Breast epithelium (tissue), 3 donors: ENCODE results near the gene C1orf50.

ENCODE experiments used
- POLR2A ChIP-seq: fragments of 450-650 bp; IDR thresholded peaks from one replicate; pipeline ENCODE4 v1.6.1; 2016; ENCODE audit warnings: antibody characterized with exemption, mild to moderate bottlenecking, moderate library complexity
- POLR2AphosphoS5 ChIP-seq, 3 donors: sonication (generic); formaldehyde crosslinking; IDR thresholded peaks; one replicate each; pipeline ENCODE4 v1.6.1; 2017; ENCODE audit warnings: antibody characterized with exemption in 3 of 3

DNA sequence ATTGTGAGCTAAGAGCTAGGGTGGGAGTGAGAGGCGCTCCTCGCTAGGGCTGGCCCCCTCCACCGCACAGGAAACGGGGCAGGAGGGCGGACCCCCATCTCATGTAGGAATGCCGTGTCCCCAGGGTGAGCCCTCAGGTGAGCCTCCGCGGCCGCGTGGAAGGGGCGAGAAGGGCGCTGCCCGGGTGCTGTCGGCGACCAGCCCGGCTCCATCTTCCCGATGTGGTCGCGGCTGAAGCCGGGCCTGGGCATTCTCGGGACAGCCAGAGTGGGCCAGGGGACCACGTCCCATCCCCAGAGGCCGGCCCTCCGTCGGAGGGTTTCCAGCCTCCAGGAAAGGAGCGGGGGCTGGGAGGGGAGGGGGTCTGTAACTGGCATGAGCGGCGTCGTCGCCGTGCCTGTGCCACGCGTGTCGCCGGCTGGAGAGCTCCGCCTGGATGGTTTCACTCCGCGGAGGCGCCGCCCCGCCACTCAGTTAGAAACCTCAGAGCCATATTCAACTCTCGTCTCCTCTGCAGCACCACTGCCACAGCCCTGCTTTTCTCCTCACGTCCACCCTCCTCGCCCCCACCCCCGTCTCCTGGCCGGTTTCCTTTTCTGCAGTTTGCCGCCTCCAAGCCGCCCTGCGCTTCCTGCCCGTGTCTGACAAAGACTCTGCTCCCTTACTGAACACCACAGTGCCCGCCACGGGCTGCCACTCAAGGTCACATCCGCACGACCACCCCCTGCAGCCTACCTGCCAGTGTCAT is 18.1 kb downstream of the C1orf50 start, which contains the start of gene TMEM269:
- TF ChIP-seq POLR2A (no peak), POLR2AphosphoS5 (IDR thresholded peaks at IDR 0.05) (no peak)
